A673 (cell line): Measurements from ENCODE around the gene CUL2. TPM values are rescaled to one million over a fixed set of nuclear protein-coding genes. Genes with fewer than 3 reads are reported as not detected.

ENCODE experiments used
- BruUV-seq: library from RNA; stranded (reverse); fragments of 400-500 nt; replicated peaks from 2 replicates; lab custom pipeline; 2021; lab: Mats Ljungman, UMichigan
- CTCF ChIA-PET: fragments of 300-600 bp; sonication (Branson Sonifier 250); formaldehyde crosslinking; loops from one replicate; lab custom pipeline; 2022; ENCODE audit warnings: antibody characterized with exemption; lab: Charles Lee
- POLR2A ChIA-PET: fragments of 300-600 bp; sonication (Branson Sonifier 250); formaldehyde crosslinking; loops from one replicate; lab custom pipeline; 2022; ENCODE audit warnings: antibody characterized with exemption; ENCODE audit not compliant: low non-redundant PET; lab: Charles Lee
- DNase-seq: peaks from one replicate; pipeline ENCODE4 v3.0.0-alpha.2; 2015; ENCODE audit warnings: low spot score
- H3K27ac ChIP-seq: fragments of 200-600 bp; sonication (generic); 2 replicates; pipeline ENCODE4 v1.5.1; 2016; ENCODE audit warnings: mixed run types, low read depth, mild to moderate bottlenecking, mixed read lengths, antibody characterized with exemption, low read length; ENCODE audit not compliant: poor library complexity, severe bottlenecking
- H3K27me3 ChIP-seq: fragments of 200-600 bp; sonication (generic); replicated peaks from 2 replicates; pipeline ENCODE4 v1.6.1; 2017; ENCODE audit warnings: mixed run types, low read depth, mild to moderate bottlenecking, mixed read lengths, antibody characterized with exemption, low read length; ENCODE audit not compliant: insufficient read depth, poor library complexity
- H3K36me3 ChIP-seq: fragments of 200-600 bp; sonication (generic); 2 replicates; pipeline ENCODE4 v1.6.1; 2016; ENCODE audit warnings: mixed run types, mild to moderate bottlenecking, mixed read lengths, antibody characterized with exemption, low read length; ENCODE audit not compliant: insufficient read depth, poor library complexity, severe bottlenecking
- H3K4me1 ChIP-seq: fragments of 200-600 bp; sonication (generic); 2 replicates; pipeline ENCODE4 v1.6.1; 2017; ENCODE audit warnings: mixed run types, mild to moderate bottlenecking, mixed read lengths, antibody characterized with exemption, low read length; ENCODE audit not compliant: insufficient read depth, poor library complexity, severe bottlenecking
- H3K4me3 ChIP-seq: fragments of 200-600 bp; sonication (generic); 2 replicates; pipeline ENCODE4 v1.5.1; 2016; ENCODE audit warnings: low read depth, mixed run types, mild to moderate bottlenecking, mixed read lengths, low read length; ENCODE audit not compliant: poor library complexity, severe bottlenecking
- H3K9me3 ChIP-seq: fragments of 200-600 bp; sonication (generic); 2 replicates; pipeline ENCODE4 v1.6.1; 2016; ENCODE audit warnings: mixed run types, low read depth, mild to moderate bottlenecking, mixed read lengths, antibody characterized with exemption, low read length; ENCODE audit not compliant: poor library complexity, severe bottlenecking
- EZH2 ChIP-seq: fragments of 200-600 bp; sonication (generic); IDR thresholded peaks from 2 replicates; pipeline ENCODE4 v1.6.1; 2017; ENCODE audit warnings: borderline replicate concordance, low read depth, mild to moderate bottlenecking, mixed read lengths, antibody characterized with exemption, low read length; ENCODE audit not compliant: poor library complexity, severe bottlenecking
- intact Hi-C: fragments of 100-400 bp; cut with micrococcal nuclease; formaldehyde crosslinking; loops from one replicate; pipeline ENCODE4 v1.10.0; 2022; ENCODE audit not compliant: unreplicated experiment
- total RNA-seq: library from RNA; stranded (reverse); gene quantifications from 2 replicates; pipeline ENCODE4 v1.2.3, GENCODE V29; 2021
- TF ChIP-seq, protein P1 (sequence below): fragments of 300-800, 200-600 bp; sonication (generic); conservative IDR thresholded peaks from 2 replicates; pipeline ENCODE4 v1.5.1; 2017; ENCODE audit warnings: low read depth, mild to moderate bottlenecking, antibody characterized with exemption, low read length, moderate library complexity, mixed read lengths

The CUL2 gene
- total RNA-seq, 1 experiment from 2014 or later, result 45.2 TPM

GRCh38 chr10:35000936-35001335 is 89.2 kb downstream of the CUL2 start:
- H3K4me1 ChIP-seq, result no peaks in the 10 kb centered on the region
- H3K27me3 ChIP-seq, result no peaks in the 10 kb centered on the region
- ChIA-PET CTCF (no interaction called here), POLR2A (no interaction called here)
- no peak for DNase-seq
- TF ChIP-seq, protein P1, sequence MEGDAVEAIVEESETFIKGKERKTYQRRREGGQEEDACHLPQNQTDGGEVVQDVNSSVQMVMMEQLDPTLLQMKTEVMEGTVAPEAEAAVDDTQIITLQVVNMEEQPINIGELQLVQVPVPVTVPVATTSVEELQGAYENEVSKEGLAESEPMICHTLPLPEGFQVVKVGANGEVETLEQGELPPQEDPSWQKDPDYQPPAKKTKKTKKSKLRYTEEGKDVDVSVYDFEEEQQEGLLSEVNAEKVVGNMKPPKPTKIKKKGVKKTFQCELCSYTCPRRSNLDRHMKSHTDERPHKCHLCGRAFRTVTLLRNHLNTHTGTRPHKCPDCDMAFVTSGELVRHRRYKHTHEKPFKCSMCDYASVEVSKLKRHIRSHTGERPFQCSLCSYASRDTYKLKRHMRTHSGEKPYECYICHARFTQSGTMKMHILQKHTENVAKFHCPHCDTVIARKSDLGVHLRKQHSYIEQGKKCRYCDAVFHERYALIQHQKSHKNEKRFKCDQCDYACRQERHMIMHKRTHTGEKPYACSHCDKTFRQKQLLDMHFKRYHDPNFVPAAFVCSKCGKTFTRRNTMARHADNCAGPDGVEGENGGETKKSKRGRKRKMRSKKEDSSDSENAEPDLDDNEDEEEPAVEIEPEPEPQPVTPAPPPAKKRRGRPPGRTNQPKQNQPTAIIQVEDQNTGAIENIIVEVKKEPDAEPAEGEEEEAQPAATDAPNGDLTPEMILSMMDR, result no peak
- TF ChIP-seq EZH2, result no peak
- intact Hi-C loops, result no loop called here
- H3K27ac ChIP-seq, result no peak overlapping the region
- no peaks in the 10 kb centered on the region for H3K36me3 ChIP-seq
- no peak overlapping the region for H3K4me3 ChIP-seq
- no TSS peak for BruUV-seq
- no peaks in the 10 kb centered on the region for H3K9me3 ChIP-seq

DNA sequence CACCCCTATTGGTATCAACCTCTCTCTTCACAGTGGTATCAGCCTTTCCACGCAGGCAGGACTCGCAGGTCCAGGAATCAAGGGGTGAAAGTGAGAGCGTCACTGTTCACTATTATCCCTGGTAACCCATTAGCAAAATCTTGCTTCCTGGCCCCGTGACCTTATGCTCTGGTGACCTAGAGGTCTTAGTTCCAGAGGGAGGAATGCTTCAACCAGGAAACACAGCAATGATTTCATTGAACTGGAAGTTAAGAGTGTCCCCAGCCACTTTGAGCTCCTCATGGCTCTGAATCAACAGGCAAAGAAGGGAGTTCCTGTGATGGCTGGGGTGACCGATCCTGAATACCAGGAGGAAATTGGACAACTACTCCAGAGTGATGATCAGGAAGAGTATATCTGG is 90.6 kb downstream of the CUL2 start:
- CTCF ChIA-PET, result no interaction called here
- DNase-seq, result no peak
- no peaks in the 10 kb centered on the region for H3K27me3 ChIP-seq
- no peak overlapping the region for H3K4me3 ChIP-seq
- no peaks in the 10 kb centered on the region for H3K9me3 ChIP-seq
- H3K4me1 ChIP-seq, result no peaks in the 10 kb centered on the region
- BruUV-seq, result no TSS peak
- POLR2A ChIA-PET, result no interaction called here
- no peaks in the 10 kb centered on the region for H3K36me3 ChIP-seq
- no peak overlapping the region for H3K27ac ChIP-seq
- TF ChIP-seq, protein P1, result no peak
- no peak for TF ChIP-seq EZH2
- intact Hi-C loops, result loop anchor here (10.0 kb wide), 3 partner anchors 215 to 1875 kb away; no protein-coding TSS in a partner anchor

- Histone ChIP-seq H3K4me1 (no peaks in the 10 kb centered on the region), H3K4me3 (no peak overlapping the region), H3K27ac (no peak overlapping the region), H3K27me3 (no peaks in the 10 kb centered on the region), H3K36me3 (no peaks in the 10 kb centered on the region), H3K9me3 (no peaks in the 10 kb centered on the region)
- ChIA-PET POLR2A (no interaction called here), CTCF (no interaction called here)
- DNase-seq, result no peak
- BruUV-seq, result no TSS peak
- intact Hi-C loops, result loop anchor here (10.0 kb wide), 3 partner anchors 216 to 1876 kb away; no protein-coding TSS in a partner anchor
- TF ChIP-seq, protein P1, result no peak
- TF ChIP-seq EZH2, result no peak
Observed at GRCh38 chr10:34998940-34999339, 91.2 kb downstream of the CUL2 start.
